SK-N-SH treated with all-trans-retinoic acid at 6 μM for 48 hours (cell line): ENCODE data around the gene UHRF2.

ENCODE experiments used
- TOX ChIP-seq: fragments of 250-450 bp; sonication (Bioruptor Pico); IDR thresholded peaks from 2 replicates; pipeline ENCODE4 v1.8.0; 2021; ENCODE audit warnings: mild to moderate bottlenecking, moderate library complexity, borderline replicate concordance

Gene UHRF2

GRCh38 chr9:6553866-6554265, 140.9 kb downstream of the UHRF2 start (continued):
- TF ChIP-seq TOX (CRISPR knock-in tag) = no peak
